ENCODE data around the gene LUM.

LUM gene

DNA sequence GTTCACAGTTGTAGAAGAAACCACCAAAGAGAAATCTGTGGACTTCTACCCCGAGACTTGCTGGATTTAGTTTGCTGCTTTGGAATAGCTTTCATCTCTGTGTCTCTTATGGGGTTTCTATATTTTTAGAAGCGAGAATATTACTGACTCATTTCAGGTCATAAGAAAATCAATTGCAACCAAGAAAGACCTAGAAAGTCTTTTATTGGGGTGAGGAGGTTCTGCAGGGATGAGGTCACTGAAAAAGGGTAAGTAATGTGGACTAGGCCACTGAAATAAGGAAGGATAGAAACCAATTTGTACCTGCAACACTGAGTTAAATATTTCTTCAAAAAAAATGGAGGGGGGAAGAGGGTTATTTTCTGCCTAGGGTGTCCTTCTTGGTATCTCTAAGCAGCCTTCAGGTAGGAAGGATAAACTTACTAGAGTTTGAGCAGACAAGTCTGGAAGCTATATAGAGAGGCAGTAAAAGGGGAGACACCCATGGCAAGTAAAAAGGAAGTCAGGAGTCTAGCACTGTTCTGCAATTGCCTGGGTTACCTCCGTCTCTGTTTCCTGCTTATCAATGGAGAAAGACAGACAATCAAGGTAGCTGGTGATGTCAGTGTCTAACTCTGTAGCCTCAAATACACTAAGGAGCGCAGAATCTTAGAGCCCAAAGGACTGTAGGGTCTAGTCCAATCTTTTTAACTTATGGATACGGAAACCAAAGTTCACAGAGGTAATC lies 33.9 kb downstream of the LUM start:
- DNase-seq (ENCODE audit: low read depth in 4 of 4, low spot score in 1 of 4), result no peak

DNA sequence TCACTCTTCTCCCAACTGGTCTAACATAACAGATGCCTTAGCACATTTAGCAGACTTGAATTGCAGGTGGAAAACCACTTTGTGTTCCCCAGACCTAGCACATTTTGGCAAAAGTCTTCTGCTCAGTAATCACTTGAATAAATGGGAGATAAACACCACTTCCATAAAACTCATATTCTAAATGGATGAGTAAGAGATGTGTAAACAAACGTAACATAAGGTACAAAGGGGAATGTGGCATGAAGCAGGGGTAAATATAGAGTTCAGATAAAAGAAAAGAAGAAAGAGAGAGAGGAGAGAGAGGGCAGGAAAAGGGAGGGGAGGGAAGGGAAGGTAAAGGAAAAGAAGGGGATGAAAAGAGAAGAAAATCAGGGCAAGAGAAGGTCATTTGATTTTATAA lies 36.4 kb downstream of the LUM start:
- no peak for DNase-seq (ENCODE audit: low read depth in 4 of 4, low spot score in 1 of 4)

DNA sequence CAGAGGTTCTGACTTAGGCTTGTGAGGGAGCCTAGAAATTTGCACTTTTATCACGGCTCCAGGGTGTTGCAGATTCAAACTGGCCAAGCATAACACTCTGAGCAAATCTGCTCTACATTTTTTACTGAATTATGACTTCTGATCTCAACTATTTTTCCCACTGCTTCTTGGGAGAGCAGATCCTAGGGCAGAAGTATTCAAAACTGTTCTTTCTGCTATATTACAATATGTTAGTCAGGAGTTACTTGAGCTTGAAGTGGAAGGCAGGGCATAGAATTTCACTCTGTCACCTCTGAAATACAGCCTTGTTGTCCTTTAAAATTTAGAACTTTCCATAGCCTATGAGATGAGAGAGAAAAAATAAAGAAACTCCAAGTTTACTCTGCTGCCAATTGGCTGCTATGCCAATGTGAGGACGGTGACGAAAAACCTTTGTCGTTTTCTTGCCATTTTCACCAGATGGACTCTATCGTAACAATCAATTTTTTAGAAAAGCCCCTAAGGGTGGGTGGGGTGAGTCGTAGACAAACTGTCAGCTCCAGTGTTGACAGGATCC lies 37.1 kb downstream of the LUM start:
- no peak for DNase-seq (ENCODE audit: low read depth in 4 of 4, low spot score in 1 of 4)

- no peak for DNase-seq (ENCODE audit: low read depth in 4 of 4, low spot score in 1 of 4)
These were observed 37.9 kb downstream of the LUM start for GRCh38 chr12:91073426-91073825.

DNA sequence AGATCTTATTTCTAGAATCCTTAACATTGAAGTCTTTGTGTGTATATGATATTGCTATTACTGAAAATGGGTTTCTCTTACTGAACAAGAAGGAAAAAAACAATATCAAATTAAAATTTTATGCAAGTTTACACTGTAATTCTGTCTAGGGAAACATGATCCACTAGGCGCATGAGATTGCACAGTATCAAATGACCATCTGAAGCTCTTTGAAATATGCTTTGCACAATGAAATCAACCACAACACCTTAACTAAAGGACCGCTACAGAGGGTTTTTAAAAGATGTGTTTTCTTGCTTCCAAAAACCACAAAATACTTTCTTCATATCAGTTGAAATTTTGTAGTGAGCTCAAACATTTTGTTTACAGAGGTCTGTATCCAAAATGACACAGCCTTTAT lies 38.4 kb downstream of the LUM start:
- DNase-seq (ENCODE audit: low read depth in 4 of 4, low spot score in 1 of 4), result no peak

DNA sequence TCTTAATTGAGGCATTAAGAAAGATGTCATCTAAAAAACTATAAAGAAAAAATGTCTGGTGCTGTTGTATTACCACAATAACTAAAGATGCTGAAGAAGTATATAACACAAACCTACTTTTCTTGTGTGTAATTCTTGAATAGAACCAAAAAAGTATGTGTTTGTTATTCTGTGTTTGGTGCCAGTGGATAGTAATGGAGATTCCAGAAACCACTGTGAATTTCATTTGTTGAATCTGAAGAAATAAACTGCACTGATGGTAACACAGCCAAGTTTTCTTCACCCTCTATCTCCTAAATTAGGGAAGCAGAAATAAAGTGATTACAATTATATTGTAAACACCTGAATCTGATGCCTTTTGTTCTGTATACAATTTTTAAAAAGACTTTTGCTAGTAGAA lies 40.4 kb downstream of the LUM start:
- DNase-seq (ENCODE audit: low read depth in 4 of 4, low spot score in 1 of 4), result no peak

DNA sequence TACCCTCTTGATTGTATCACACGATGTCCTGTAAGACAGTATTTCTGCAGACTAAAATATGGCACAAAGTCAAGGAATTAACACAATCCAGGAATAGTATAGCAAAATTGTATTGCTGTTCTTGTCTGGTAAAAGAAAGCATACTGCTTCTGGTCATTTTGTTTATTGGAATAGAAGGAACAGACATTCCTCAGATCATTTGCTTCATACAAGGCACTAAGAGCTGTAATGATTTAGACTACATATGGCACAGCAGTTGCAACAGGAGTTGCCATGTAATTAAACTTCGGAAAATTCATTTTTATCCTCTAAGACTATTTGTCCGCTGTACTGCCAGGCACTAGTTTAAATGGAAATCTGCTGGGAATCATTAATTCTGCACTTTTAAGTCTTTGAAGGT lies 45.9 kb downstream of the LUM start:
- DNase-seq (ENCODE audit: low read depth in 4 of 4, low spot score in 1 of 4), result no peak

GRCh38 chr12:91064640-91065039 lies 46.7 kb downstream of the LUM start:
- no peak for DNase-seq (ENCODE audit: low read depth in 4 of 4, low spot score in 1 of 4)

- DNase-seq (ENCODE audit: low read depth in 4 of 4, low spot score in 1 of 4), result no peak
These were observed 50.2 kb downstream of the LUM start for GRCh38 chr12:91061091-91061490.

DNA sequence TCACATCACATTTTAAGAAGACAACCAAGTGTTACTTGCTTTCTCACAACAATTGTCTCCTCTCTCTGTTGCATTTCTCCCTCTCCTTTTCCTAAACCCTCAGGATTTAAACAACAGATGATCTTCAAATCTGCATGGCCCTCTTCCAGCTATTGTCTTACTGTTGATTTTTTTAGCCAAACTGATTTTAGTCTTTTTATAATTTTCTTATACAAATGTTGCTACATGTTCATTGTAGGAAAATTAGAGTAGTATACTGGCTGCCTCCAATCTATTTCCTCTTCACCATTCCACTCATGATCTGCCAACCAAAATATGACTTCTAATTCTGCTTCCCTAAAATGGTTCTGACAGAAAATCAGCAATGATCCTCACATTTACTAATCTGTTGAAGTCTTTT lies 52.1 kb downstream of the LUM start:
- DNase-seq (ENCODE audit: low read depth in 4 of 4, low spot score in 1 of 4), result no peak

GRCh38 chr12:91058786-91059185 lies 52.5 kb downstream of the LUM start:
- DNase-seq (ENCODE audit: low read depth in 4 of 4, low spot score in 1 of 4), result no peak

GRCh38 chr12:91057368-91058165 lies 53.7 kb downstream of the LUM start, which contains the start of gene KERA:
Gene KERA, minus strand, starts transcription at chr12:91058024. Its CDS starts 1,743 bp downstream, at chr12:91056281.
- no peak for DNase-seq (ENCODE audit: low read depth in 4 of 4, low spot score in 1 of 4)

- no peak for DNase-seq (ENCODE audit: low read depth in 4 of 4, low spot score in 1 of 4)
These were observed 54.8 kb downstream of the LUM start for GRCh38 chr12:91056488-91056887.

GRCh38 chr12:91055976-91056375 lies 55.3 kb downstream of the LUM start:
- no peak for DNase-seq (ENCODE audit: low read depth in 4 of 4, low spot score in 1 of 4)

GRCh38 chr12:91053951-91054715 lies 57.2 kb downstream of the LUM start:
- DNase-seq (ENCODE audit: low read depth in 4 of 4, low spot score in 1 of 4), result no peak
